T1000 (cell line): ENCODE data around the gene ATP11A.

Source experiments
- DNase-seq: peaks from one replicate; lab custom pipeline; 2025; ENCODE audit warnings: mixed read lengths; lab: John Stamatoyannopoulos, UW

The ATP11A gene

GRCh38 chr13:112931028-112931934 is 241.4 kb downstream of the ATP11A start:
- no peak for DNase-seq

GRCh38 chr13:112932971-112933370 is 243.1 kb downstream of the ATP11A start:
- DNase-seq: no peak

GRCh38 chr13:112933649-112934048 is 243.8 kb downstream of the ATP11A start:
- no peak for DNase-seq

GRCh38 chr13:112934078-112934477 is 244.2 kb downstream of the ATP11A start:
- DNase-seq: no peak
